ENCODE data around the gene COLGALT1. TPM values are rescaled to one million over a fixed set of nuclear protein-coding genes. Genes with fewer than 3 reads are reported as not detected.
"Not testable (repeated sequence)": the region's sequence is repeated elsewhere in the genome, so short reads cannot be mapped to it uniquely, and the experiment has no call there.

COLGALT1 gene
- total RNA-seq, 1 donor, result 77.0 TPM

DNA sequence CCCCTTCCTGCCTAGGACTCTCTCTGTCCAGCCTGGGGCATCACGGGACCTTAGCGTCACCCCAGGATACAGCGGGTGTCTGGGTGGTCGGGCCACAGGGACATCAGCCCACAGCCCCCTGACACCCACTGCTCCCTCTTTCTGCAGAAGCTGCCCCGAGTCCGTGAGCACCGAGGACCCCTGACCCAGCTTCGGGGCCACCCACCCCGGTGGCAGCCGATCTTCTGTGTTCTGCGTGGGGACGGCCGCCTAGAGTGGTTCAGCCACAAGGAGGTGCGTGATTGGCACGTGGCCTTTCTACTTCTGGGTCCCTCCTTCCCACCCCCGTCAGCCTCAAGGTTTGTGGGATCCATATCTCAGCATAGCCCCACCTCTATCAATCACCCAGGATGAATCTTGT is 23.3 kb upstream of the COLGALT1 start:
- no peak for DNase-seq (ENCODE audit: low read depth in 2 of 3, low spot score in 2 of 3)

DNA sequence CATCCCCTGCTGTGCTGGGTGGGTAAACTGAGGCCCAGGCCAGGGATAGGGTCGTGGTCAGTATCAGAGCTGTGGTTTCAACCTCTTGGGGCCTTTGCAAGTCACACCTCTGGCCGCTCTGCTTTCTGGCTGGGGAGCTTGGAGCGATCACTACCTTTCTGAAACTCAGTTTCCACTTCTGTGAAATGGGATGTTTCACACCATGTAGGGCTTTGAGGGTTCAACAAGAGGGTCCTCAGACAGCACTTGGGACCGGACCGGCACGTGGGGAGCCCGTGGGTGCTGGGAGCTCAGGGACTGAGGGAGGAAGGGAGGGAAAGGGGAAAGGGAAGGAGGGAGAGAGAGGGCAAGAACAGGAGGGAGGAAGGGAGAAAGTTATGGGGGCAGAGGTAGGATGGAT is 22.9 kb upstream of the COLGALT1 start:
- no peak for DNase-seq (ENCODE audit: low read depth in 2 of 3, low spot score in 2 of 3)

- DNase-seq (ENCODE audit: low read depth in 2 of 3, low spot score in 2 of 3), result no peak
These were observed 20.7 kb upstream of the COLGALT1 start for GRCh38 chr19:17534767-17535166.

DNA sequence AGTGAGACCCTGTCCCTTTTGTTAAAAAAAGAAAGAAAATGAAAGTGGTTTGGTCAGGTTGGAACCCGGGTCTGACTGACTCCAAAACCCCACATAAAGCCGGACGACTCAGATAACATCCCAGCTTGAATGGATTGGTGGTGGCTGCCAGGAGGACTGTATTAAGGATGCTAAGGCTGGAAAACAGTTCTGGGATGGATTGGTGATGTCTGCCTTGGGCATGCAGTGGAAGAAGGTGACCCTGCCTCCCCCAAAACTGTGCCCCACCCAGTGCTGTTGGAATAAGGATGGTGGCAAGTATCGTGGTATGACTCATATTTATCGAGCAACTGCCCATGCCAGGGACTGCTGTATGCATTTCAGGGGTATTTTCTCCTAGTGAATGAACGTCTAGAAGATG is 18.5 kb upstream of the COLGALT1 start:
- no peak for DNase-seq (ENCODE audit: low read depth in 2 of 3, low spot score in 2 of 3)

DNA sequence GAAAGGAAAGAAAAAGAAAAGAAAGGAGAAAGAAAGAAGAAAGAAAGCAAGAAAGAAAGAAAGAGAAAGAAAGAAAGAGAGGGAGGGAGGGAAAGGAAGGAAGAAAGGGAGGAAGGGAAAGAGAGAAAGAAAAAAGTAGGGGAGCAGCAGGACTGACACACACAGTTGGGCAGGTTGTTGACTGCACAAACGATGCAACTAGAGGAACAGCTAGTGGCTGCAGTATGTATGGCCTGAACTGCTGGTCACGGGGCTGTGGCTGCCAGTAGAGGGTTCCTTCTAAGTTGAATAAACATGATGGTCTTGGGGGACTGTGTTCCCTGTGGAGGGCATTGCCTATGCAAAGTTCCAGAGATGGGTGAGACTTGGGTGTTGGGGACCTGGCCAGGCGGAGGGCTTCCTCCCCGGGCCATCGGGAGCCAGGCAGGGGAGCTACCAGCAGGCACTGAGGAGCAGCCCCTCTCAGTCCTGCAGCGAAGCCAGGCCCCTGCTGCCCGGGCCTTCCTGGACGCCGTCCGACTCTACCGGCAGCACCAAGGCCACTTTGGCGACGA is 16.7 kb upstream of the COLGALT1 start:
- DNase-seq (ENCODE audit: low read depth in 2 of 3, low spot score in 2 of 3), result peak in 1 of 3 donors; percentile 31

GRCh38 chr19:17539238-17540117 is 16.0 kb upstream of the COLGALT1 start:
- peak; percentile 89 to 99 (median 99) for DNase-seq (ENCODE audit: low read depth in 2 of 3, low spot score in 2 of 3)

DNA sequence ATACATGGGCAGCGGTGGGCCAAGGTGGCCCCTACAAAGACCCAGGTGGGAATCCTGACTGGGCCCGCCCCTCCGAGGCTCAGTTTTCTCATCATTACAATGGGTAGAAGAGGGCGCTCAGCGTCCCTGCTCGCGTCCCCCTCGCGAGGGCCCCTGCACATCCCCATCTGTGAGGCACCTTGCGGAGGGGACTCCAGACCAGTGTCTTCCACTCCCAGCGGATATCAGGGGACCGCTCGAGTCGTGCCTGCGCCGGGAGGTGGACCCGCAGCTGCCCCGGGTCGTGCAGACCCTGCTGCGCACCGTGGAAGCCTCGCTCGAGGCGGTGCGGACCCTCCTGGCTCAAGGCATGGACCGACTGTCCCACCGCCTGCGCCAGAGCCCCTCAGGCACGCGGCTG is 15.3 kb upstream of the COLGALT1 start:
- DNase-seq (ENCODE audit: low read depth in 2 of 3, low spot score in 2 of 3), result no peak

DNA sequence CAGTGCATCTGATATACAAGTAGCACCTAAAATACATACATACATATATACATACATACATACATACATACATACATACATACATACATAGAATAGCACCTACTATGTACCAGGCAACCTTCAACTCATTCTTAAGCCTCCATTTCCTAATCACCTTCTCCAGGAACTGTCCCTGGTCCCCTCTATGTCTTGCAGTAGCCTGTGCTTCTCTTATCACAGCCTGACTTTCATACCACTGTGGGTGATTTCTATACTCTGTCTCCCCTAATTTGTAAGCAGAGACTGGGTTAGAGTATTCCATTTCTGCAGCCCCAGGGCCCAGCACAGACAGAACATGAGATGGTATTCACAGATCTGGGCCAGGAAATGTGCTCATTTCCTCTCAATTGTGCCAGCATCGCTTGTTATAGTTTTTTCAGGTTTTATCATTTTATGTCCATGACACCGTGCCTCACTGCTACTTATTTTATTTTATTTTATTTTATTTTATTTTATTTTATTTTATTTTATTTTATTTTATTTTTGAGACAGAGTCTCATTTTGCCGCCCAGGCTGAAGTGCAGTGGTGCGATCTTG is 14.2 kb upstream of the COLGALT1 start:
- DNase-seq (ENCODE audit: low read depth in 2 of 3, low spot score in 2 of 3), result no peak

DNA sequence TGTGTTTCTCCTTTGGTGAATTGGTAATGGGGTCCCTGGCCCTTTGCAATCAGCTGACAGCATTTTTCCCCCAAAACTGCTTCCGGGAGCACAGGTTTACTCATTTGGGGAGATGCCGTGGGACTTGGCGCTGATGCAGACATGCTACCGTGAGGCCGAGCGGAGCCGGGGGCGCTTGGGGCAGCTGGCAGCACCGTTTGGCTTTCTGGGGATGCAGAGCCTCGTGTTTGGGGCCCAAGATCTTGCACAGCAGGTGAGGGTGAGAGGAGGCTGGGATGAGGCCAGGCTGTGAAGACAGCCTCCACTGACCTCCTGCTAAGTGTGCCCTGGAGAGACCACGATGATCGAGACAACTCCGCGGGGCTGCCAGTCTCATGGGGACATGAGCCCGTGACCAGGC is 13.4 kb upstream of the COLGALT1 start:
- no peak for DNase-seq (ENCODE audit: low read depth in 2 of 3, low spot score in 2 of 3)

DNA sequence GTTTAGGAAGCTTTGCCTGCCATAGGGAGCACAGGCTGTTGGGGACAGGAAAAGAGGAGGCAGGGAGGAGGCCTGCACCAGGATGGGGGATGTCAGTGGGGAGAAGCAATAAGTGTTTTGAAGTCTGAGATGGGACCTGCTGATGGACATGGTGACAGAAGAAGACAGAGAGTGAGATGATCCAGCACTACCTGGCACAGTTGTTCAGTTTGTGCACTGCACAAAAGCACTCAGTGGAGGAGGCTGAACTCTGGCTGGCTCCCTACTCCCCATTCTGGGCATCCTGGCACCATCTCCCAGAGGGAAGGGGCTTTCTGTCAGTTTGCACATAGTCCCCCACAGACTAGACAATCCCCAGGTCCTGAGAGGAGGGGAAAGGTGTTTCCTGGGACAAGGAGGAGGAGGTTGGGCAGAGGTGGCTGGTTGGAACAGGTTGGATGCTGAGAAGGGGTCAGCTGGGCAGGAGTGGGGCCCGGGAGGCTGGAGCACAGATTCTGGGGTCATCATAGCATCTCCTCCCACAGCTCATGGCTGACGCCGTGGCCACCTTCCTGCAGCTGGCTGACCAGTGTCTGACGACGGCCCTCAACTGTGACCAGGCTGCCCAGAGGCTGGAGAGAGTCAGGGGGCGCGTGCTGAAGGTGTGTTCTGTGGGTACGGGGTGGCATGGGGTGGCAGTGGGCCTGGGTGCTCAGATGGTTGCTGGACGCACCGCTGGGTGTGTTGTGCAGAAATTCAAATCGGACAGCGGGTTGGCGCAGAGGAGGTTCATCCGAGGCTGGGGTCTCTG is 12.5 kb upstream of the COLGALT1 start:
- DNase-seq (ENCODE audit: low read depth in 2 of 3, low spot score in 2 of 3), result no peak

DNA sequence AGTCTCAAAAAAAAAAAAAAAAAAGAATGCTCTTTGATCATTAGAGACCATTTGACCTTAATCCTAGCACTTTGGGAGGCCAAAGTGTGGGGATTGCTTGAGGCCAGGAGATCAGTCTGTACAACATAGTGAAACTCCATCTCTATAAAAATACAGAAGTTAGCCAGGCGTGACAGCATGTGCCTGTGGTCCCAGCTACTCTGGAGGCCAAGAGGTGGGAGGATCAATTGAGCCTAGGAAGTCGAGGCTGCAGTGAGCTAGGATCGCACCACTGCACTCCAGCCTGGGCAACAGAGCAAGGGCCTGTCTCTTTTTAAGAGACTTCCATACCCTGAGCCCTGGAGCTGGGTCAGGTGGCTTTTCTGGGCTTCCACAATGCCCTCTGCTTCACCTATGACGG is 11.5 kb upstream of the COLGALT1 start:
- no peak for DNase-seq (ENCODE audit: low read depth in 2 of 3, low spot score in 2 of 3)

DNA sequence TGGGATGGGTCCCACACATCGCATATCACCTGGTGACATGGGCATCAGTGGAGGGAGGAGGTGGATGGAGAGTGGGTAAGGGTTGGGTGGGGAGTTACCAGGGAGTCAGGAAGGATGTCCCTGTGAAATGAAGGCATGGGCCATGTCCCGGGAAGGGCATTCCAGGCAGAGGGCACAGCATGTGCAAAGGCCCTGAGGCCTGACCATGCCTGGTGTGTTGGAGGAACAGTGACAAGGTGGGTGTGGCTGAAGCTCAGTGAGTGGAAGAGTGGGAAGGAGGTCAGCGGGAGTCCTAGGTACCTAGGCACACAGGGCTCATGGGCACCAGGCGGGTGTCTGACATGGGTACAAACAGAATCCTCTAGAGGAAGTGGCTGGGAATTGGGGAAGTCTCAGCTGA is 11.0 kb upstream of the COLGALT1 start:
- no peak for DNase-seq (ENCODE audit: low read depth in 2 of 3, low spot score in 2 of 3)

- no peak for DNase-seq (ENCODE audit: low read depth in 2 of 3, low spot score in 2 of 3)
These were observed 7.3 kb upstream of the COLGALT1 start for GRCh38 chr19:17548145-17548544.

GRCh38 chr19:17549085-17549740 is 6.2 kb upstream of the COLGALT1 start:
- no peak for DNase-seq (ENCODE audit: low read depth in 2 of 3, low spot score in 2 of 3)

GRCh38 chr19:17550076-17550667 is 5.3 kb upstream of the COLGALT1 start:
- no peak for DNase-seq (ENCODE audit: low read depth in 2 of 3, low spot score in 2 of 3)

GRCh38 chr19:17552735-17553134 is 2.7 kb upstream of the COLGALT1 start:
- not testable (repeated sequence) for DNase-seq (ENCODE audit: low read depth in 2 of 3, low spot score in 2 of 3)

DNA sequence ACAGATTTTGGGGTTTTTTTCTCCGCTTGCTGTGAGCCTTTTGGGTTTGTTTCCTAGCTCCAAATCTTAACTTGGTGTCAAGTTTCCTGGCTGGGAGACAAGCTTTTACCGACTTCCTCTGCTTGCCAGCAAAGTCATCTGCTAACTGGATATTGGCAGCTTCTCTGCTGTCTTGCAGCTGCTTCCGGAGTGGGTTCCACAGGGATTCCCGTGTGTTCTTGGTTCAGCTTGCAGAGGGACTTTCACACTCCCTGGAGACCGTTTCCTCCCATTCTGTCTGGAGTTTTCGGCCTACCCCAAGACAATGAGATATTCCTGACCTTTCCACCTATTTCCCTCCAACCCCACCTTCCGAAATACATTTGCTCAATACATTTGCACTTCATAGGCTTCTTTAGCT is 2.2 kb upstream of the COLGALT1 start:
- peak in 1 of 3 donors; percentile 35 for DNase-seq (ENCODE audit: low read depth in 2 of 3, low spot score in 2 of 3)

GRCh38 chr19:17554968-17555479 is 425 bp upstream of the COLGALT1 start:
- DNase-seq (ENCODE audit: low read depth in 2 of 3, low spot score in 2 of 3), result no peak

DNA sequence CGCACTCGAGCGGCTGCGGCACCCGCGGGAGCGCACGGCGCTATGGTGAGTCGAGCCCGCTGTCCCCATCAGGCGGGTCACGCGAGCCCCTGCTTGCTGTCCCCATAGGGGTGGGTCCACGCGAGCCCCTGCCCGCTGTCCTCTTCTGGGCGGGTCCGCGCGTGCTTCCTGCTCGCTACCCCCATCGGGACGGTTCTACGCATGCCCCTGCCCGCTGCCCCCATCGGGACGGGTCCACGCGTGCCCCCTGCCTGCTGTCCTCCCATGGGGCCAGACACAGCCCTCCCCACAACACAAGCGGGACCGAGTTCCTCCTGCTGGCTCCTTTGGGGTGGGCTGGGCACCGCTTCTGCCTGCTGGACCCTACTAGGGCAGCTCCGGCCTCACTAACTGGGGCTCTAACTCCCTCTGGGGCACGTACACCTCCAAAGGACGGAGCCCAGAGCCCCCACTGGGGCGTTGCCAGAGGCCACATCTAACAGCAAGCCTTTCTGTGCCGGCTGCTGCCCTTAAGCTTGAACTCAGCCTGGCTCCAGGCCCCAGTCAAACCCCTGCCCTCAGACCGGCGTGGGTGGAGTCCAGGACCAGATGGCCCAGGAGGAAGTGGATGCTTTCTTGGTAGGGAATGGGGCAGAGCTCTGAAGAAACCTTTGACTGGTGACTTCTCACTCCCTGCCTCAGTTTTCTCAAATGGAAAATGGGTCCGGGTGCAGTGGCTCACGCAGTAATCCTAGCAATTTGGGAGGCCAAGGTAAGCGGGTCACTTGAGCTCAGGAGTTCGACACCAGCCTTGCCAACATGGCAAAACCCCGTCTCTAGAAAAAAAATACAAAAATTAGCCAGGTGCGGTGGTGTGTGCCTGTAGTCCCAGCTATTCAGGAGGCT is 722 bp downstream of the COLGALT1 start:
- DNase-seq (ENCODE audit: low read depth in 2 of 3, low spot score in 2 of 3), result peak in 1 of 3 donors; percentile 39
